ENCODE measurements around the gene PAIP2. TPM values are rescaled to one million over a fixed set of nuclear protein-coding genes. Genes with fewer than 3 reads are reported as not detected.

The PAIP2 gene
- total RNA-seq, 4 donors from 2014 or later, result 78.5 to 131 (median 93.3) TPM

DNA sequence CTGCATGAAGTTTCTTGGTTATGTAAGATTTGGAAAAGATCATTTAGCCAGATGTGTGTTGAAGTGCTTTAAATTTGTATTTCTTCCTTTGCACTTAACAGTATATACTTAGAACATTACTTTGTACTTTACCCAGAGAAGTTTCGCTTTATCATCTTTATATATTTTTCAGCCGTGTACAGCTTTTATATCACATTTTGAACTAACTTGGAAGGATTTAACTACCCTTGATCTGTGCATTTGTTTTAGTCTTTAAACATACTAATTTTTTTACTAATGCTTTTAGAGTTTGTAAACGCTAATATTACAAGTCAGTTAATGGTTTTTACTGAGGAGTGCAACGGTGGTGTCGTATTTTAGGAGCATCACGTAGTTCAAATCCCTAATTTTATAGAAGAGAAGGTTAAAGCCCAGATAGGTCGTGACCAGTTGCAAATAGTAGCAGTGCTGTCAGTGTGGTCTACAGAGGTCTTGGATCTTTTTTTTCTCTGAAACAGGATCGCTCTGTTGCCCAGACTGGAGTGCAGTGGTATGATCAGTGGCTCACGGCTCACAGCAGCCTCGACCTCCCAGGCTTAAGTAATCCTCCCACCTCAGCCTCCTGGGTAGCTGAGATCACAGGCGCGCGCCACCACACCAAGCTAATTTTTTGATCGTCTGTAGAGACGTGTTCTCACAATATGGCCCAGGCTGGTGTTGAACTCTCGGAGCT lies 46.2 kb upstream of the PAIP2 start:
- Histone ChIP-seq H3K4me3 (peak overlapping the region; percentile 91 to 96), H3K27me3 (no peaks in the 10 kb centered on the region), H3K9me3 (no peaks in the 10 kb centered on the region), H3K27ac (peak overlapping the region; percentile 14 to 99 (median 96)), H3K36me3 (no peaks in the 10 kb centered on the region), H3K4me1 (peaks cover 9 to 63% (median 39%) of the 10 kb centered on the region in 3 donors)
- TF ChIP-seq POLR2AphosphoS5 (IDR thresholded peaks at IDR 0.05), result no peak
- TF ChIP-seq EP300 (IDR thresholded peaks at IDR 0.05), result no peak
- TF ChIP-seq, protein P1, sequence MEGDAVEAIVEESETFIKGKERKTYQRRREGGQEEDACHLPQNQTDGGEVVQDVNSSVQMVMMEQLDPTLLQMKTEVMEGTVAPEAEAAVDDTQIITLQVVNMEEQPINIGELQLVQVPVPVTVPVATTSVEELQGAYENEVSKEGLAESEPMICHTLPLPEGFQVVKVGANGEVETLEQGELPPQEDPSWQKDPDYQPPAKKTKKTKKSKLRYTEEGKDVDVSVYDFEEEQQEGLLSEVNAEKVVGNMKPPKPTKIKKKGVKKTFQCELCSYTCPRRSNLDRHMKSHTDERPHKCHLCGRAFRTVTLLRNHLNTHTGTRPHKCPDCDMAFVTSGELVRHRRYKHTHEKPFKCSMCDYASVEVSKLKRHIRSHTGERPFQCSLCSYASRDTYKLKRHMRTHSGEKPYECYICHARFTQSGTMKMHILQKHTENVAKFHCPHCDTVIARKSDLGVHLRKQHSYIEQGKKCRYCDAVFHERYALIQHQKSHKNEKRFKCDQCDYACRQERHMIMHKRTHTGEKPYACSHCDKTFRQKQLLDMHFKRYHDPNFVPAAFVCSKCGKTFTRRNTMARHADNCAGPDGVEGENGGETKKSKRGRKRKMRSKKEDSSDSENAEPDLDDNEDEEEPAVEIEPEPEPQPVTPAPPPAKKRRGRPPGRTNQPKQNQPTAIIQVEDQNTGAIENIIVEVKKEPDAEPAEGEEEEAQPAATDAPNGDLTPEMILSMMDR (IDR thresholded peaks at IDR 0.05), result no peak
- TF ChIP-seq POLR2A (IDR thresholded peaks at IDR 0.05), result no peak
- WGBS, 2 donors (ENCODE audit: low coverage in 1 of 2), result 11 to 31% methylated on average over 10 to 16 of the region's 16 CpGs
- ATAC-seq, result no peak

DNA sequence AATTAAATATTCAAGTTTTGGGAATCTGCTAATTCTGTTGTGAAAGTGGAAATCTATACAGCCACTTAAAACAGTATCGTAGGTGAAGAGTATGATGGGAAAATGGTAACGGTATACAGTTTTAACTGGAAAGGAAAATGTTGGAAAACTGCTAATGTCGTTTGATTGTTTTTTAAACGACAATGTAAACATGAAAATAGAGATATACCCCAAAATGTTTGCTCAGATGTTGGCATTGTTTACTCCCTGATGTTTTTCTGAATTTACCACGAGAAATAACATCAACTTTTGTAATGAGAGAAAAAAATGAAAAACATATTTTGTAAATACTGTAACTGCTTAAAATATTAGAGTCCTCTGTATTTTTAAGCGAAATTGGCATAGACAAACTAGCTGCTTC lies 45.5 kb upstream of the PAIP2 start:
- Histone ChIP-seq H3K27ac (peak overlapping the region in 3 of 4 donors; percentile 56 to 99 (median 98)), H3K27me3 (no peaks in the 10 kb centered on the region), H3K4me1 (peaks cover 9 to 70% (median 45%) of the 10 kb centered on the region in 3 donors), H3K4me3 (no peak overlapping the region), H3K36me3 (no peaks in the 10 kb centered on the region), H3K9me3 (no peaks in the 10 kb centered on the region)
- WGBS, 2 donors (ENCODE audit: low coverage in 1 of 2), result 37 to 56% methylated on average over 5 to 6 of the region's 6 CpGs
- TF ChIP-seq EP300 (IDR thresholded peaks at IDR 0.05), result no peak
- TF ChIP-seq, protein P1 (IDR thresholded peaks at IDR 0.05), result no peak
- no peak for ATAC-seq

DNA sequence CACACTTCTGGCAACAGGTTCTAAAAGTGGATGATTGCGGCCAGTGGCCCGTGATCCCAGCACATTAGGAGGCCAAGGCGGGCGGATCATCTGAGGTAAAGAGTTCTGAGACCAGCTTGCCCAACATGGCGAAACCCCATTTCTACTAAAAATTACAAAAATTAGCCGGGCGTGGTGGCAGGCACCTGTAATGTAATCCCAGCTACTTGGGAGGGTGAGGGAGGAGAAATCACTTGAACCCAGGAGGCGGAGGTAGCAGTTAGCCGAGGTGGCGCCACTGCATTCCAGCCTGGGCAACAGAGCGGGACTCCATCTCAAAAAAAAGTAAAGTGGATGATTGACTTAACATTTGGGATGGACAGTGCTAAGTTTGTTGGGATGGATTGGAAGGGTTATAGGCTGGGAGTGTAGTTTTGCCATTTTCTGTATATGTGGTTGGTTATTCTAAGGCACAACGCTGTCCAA lies 44.8 kb upstream of the PAIP2 start:
- Histone ChIP-seq H3K9me3 (no peaks in the 10 kb centered on the region), H3K4me3 (no peak overlapping the region), H3K4me1 (peaks cover 9 to 77% (median 49%) of the 10 kb centered on the region in 3 donors), H3K27me3 (no peaks in the 10 kb centered on the region), H3K36me3 (no peaks in the 10 kb centered on the region), H3K27ac (peak overlapping the region in 3 of 4 donors; percentile 56 to 99 (median 98))
- WGBS, 2 donors (ENCODE audit: low coverage in 1 of 2), result 44 to 75% methylated on average over 4 to 12 of the region's 12 CpGs
- TF ChIP-seq POLR2AphosphoS5 (IDR thresholded peaks at IDR 0.05) (no peak), POLR2A (IDR thresholded peaks at IDR 0.05) (no peak), EP300 (IDR thresholded peaks at IDR 0.05) (no peak)
- TF ChIP-seq, protein P1 (IDR thresholded peaks at IDR 0.05), result no peak
- no peak for ATAC-seq

DNA sequence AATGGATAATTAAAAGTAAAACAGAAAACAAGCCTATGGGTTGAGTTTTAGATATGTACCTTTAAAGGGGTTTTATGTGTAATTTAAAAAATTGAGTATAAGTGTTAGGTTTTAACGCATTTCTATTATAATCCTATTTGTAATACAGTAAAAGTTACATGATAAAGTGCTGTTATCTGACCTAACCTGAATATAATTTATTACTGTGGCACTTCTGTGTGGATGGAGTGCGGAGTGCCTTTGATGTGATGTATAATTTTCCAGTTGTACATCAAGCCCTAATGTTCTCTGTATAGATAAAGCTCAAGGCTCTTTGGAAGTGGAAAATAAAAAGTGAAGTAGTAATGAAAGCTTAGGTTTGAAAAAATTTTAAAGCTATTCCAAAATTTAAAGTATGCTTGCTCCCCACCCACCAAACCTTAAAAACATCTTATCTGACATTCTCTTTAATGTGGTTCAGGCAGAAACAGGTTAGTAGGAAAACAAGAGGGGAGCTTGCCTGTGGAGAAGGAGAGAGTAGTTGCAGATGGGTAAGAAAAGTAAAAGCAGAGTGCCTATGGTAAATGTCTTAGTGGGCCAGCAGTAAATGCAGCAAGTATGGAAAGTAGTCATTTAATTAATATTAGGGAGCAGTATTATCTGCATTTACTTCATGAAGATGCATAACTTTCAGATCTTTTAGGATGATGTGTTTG lies 44.1 kb upstream of the PAIP2 start:
- Histone ChIP-seq H3K4me1 (peaks cover 9 to 84% (median 51%) of the 10 kb centered on the region in 3 donors), H3K27me3 (no peaks in the 10 kb centered on the region), H3K36me3 (no peaks in the 10 kb centered on the region), H3K4me3 (no peak overlapping the region), H3K9me3 (no peaks in the 10 kb centered on the region), H3K27ac (peak overlapping the region in 2 of 4 donors; percentile 12 to 99)
- ATAC-seq, result no peak
- TF ChIP-seq EP300 (IDR thresholded peaks at IDR 0.05) (no peak), POLR2A (IDR thresholded peaks at IDR 0.05) (no peak), POLR2AphosphoS5 (IDR thresholded peaks at IDR 0.05) (no peak)
- TF ChIP-seq, protein P1 (IDR thresholded peaks at IDR 0.05), result no peak
- WGBS, 2 donors (ENCODE audit: low coverage in 1 of 2), result 29 to 42% methylated on average over 2 of the region's 2 CpGs
